Ishikawa (cell line): ENCODE data around the gene COX6A2.

ENCODE experiments used
- CEBPB ChIP-seq: IDR thresholded peaks from 2 replicates; pipeline ENCODE4 v1.6.1; 2012
- EGR1 ChIP-seq: IDR thresholded peaks from 2 replicates; pipeline ENCODE4 v1.6.1; 2012
- EP300 ChIP-seq: IDR thresholded peaks from 2 replicates; pipeline ENCODE4 v1.6.1; 2012; ENCODE audit warnings: borderline replicate concordance
- TAF1 ChIP-seq: IDR thresholded peaks from 2 replicates; pipeline ENCODE4 v1.6.1; 2012; ENCODE audit warnings: low read depth, mild to moderate bottlenecking
- TCF12 ChIP-seq: IDR thresholded peaks from 2 replicates; pipeline ENCODE4 v1.6.1; 2012; ENCODE audit warnings: low read depth
- TEAD4 ChIP-seq: IDR thresholded peaks from 2 replicates; pipeline ENCODE4 v1.6.1; 2012
- TF ChIP-seq, protein P1 (sequence below): IDR thresholded peaks from 2 replicates; pipeline ENCODE4 v1.6.1; 2012
- TF ChIP-seq, protein P2 (sequence below): IDR thresholded peaks from 2 replicates; pipeline ENCODE4 v1.6.1; 2012; ENCODE audit warnings: low read depth, mild to moderate bottlenecking

DNA sequence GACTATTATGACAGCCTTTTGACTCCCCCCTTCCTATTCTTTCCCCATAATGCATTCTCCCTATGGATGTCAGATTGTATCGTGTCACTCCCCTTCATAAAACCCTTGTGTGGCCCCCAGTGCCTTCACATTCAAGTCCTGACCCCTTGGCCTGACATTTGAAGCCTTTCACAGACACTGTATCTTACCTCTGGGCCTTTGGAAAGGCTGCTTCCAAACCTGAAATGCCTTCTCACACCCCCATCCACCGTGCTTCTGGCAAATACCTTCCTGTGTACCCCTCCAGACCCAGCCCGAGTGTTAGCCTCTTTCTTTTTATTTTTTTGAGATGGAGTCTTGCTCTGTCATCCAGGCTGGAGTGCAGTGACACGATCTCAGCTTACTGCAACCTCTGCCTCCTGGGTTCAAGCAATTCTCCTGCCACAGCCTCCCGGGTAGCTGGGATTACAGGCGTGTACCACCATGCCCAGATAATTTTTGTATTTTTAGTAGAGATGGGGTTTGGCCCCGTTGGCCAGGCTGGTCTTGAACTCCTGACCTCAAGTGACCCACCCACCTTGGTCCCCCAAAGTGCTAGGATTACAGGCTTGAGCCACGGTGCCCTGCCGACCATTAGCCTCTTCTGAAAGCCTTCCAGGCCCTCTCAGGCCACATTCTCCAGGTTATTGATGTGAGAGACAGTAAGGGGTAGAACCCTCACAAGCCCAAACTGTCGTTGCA lies 33.2 kb upstream of the COX6A2 start:
- TF ChIP-seq, protein P1, sequence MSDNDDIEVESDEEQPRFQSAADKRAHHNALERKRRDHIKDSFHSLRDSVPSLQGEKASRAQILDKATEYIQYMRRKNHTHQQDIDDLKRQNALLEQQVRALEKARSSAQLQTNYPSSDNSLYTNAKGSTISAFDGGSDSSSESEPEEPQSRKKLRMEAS, result no peak
- TF ChIP-seq, protein P2, sequence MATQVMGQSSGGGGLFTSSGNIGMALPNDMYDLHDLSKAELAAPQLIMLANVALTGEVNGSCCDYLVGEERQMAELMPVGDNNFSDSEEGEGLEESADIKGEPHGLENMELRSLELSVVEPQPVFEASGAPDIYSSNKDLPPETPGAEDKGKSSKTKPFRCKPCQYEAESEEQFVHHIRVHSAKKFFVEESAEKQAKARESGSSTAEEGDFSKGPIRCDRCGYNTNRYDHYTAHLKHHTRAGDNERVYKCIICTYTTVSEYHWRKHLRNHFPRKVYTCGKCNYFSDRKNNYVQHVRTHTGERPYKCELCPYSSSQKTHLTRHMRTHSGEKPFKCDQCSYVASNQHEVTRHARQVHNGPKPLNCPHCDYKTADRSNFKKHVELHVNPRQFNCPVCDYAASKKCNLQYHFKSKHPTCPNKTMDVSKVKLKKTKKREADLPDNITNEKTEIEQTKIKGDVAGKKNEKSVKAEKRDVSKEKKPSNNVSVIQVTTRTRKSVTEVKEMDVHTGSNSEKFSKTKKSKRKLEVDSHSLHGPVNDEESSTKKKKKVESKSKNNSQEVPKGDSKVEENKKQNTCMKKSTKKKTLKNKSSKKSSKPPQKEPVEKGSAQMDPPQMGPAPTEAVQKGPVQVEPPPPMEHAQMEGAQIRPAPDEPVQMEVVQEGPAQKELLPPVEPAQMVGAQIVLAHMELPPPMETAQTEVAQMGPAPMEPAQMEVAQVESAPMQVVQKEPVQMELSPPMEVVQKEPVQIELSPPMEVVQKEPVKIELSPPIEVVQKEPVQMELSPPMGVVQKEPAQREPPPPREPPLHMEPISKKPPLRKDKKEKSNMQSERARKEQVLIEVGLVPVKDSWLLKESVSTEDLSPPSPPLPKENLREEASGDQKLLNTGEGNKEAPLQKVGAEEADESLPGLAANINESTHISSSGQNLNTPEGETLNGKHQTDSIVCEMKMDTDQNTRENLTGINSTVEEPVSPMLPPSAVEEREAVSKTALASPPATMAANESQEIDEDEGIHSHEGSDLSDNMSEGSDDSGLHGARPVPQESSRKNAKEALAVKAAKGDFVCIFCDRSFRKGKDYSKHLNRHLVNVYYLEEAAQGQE, result no peak
- no peak for TF ChIP-seq EP300
- TF ChIP-seq TEAD4, result no peak
- TF ChIP-seq EGR1, result no peak
- TF ChIP-seq TCF12, result no peak
- TF ChIP-seq CEBPB, result no peak
- no peak for TF ChIP-seq TAF1
